Psoas muscle (tissue), 8 donors: ENCODE results near the gene PRKN. TPM values are rescaled to one million over a fixed set of nuclear protein-coding genes. Genes with fewer than 3 reads are reported as not detected.

Experiments
- ATAC-seq, 4 donors: fragments of 200-7000 bp; cut with Tn5 transposase; one replicate each; pipeline ENCODE4 v1.9.1; 2020; ENCODE audit warnings: moderate library complexity in 3 of 4, mild to moderate bottlenecking in 2 of 4
- DNase-seq, 2 donors: peaks; one replicate each; pipeline ENCODE4 v3.0.0-alpha.2; 2020
- H3K27ac ChIP-seq: fragments of 200-600 bp; one replicate; pipeline ENCODE4 v1.8.0; 2022
- H3K27me3 ChIP-seq, 3 donors: fragments of 200-600 bp in 1 of 3; one replicate each; pipeline versions ENCODE4 v1.6.1 to v1.8.0; 2013 to 2022; ENCODE audit warnings: low read length in 2 of 3, mild to moderate bottlenecking in 2 of 3, moderate library complexity in 1 of 3; ENCODE audit not compliant: insufficient read depth in 3 of 3
- H3K36me3 ChIP-seq, 2 donors: fragments of 200-600 bp in 1 of 2; one replicate each; pipeline versions ENCODE4 v1.6.1 to v1.8.0; 2013 to 2022; ENCODE audit warnings: low read depth in 1 of 2, mild to moderate bottlenecking in 1 of 2, moderate library complexity in 1 of 2; ENCODE audit not compliant: insufficient read depth in 1 of 2
- H3K4me1 ChIP-seq: fragments of 200-600 bp; one replicate; pipeline ENCODE4 v1.8.0; 2022
- H3K4me3 ChIP-seq: fragments of 200-600 bp; one replicate; pipeline ENCODE4 v1.8.0; 2022; ENCODE audit warnings: mild to moderate bottlenecking
- H3K9me3 ChIP-seq: fragments of 200-600 bp; one replicate; pipeline ENCODE4 v1.8.0; 2022
- CTCF ChIP-seq: fragments of 200-600 bp; IDR thresholded peaks from one replicate; pipeline ENCODE4 v1.8.0; 2022; ENCODE audit warnings: antibody characterized with exemption
- WGBS, 3 donors: extraction: QIAGEN DNeasy Blood & Tissue Kit; methylation state at CpG; one replicate each; pipeline versions ENCODE4 v1.1.6 to v1.1.7; 2013; 5-methylcytosine and 5-hydroxymethylcytosine counted together
- intact Hi-C, 2 donors: fragments of 100-400 bp; cut with DNase I; formaldehyde crosslinking; loops; one replicate each; pipeline versions ENCODE4 v1.11.0 to v1.14.2; 2022
- polyA plus RNA-seq, 3 donors: library from polyadenylated mRNA; stranded (reverse); fragments of 200-250 nt; gene quantifications; one replicate each; pipeline ENCODE4 v1.2.3, GENCODE V29; 2013
- total RNA-seq, 4 donors: library from RNA; stranded (reverse); fragmentation: NEBNext Ultra II Directional in 2 of 4; extraction: Animal tissue kit (Norgen Biotek cat#: 25700) in 2 of 4; gene quantifications; one replicate each; pipeline versions ENCODE4 v1.2.1 to v1.2.4, GENCODE V29; 2021 to 2023
- donor health status: healthy with polysubstance abuse.
- donor health status: DM: no; HTN: no; CAD: no; lungs with moderate emphysema.
- donor health status: Bipolar disorder and iron deficiency.
- donor health status: healthy.
- donor health status: DM: yes; HTN: yes; CAD: no.
- donor health status: DM: no; HTN: no; CAD: no.
- donor health status: DM: no; HTN: no; CAD: no.
- donor health status: DM: yes; HTN: yes; CAD: no.

The PRKN gene
- total and polyA plus RNA-seq, 7 donors, result 1.5 to 19.5 (median 11.7) TPM

DNA sequence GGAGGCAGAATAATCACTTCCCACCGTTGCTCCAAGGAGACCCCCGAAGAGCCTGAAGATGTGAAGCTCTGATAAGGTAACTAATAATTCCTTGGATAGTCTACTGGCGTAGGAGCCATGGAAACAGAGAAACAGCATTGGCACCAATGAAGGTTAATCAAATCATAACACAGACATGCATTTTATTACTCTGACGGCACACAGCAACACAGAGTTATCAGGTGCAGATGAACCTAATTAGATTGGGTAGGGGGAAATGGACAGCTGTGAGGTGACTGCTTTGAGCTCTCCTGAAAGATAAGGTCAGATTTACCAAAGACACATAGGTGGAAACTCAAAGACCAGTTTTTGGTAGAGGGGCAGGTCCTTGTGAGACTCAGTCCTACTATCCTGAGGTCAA, 909.7 kb downstream of the PRKN start:
- 83 to 91% (median 86%) methylated on average over 4 of the region's 4 CpGs for WGBS, 3 donors
- H3K9me3 ChIP-seq, result peaks cover 6% of the 10 kb centered on the region
- no peak overlapping the region for H3K4me3 ChIP-seq
- H3K27ac ChIP-seq, result no peak overlapping the region
- no peaks in the 10 kb centered on the region for H3K4me1 ChIP-seq
- TF ChIP-seq CTCF, result no peak
- intact Hi-C loops, result no loop called here
- no peaks in the 10 kb centered on the region for H3K36me3 ChIP-seq
- H3K27me3 ChIP-seq, result no peaks in the 10 kb centered on the region
- DNase-seq, result no peak
- ATAC-seq, result no peak

GRCh38 chr6:161815965-161816364, 911.6 kb downstream of the PRKN start:
- Histone ChIP-seq H3K27me3 (no peaks in the 10 kb centered on the region), H3K4me1 (no peaks in the 10 kb centered on the region), H3K4me3 (no peak overlapping the region), H3K36me3 (no peaks in the 10 kb centered on the region), H3K9me3 (peaks cover 13% of the 10 kb centered on the region), H3K27ac (no peak overlapping the region)
- 47 to 56% (median 51%) methylated on average over 4 of the region's 4 CpGs for WGBS, 3 donors
- ATAC-seq (no peak), DNase-seq (no peak)
- intact Hi-C loops, result no loop called here
- no peak for TF ChIP-seq CTCF

- no peaks in the 10 kb centered on the region for H3K36me3 ChIP-seq
- DNase-seq (no peak), ATAC-seq (no peak)
- intact Hi-C loops, result no loop called here
- peaks cover 13% of the 10 kb centered on the region for H3K9me3 ChIP-seq
- H3K4me3 ChIP-seq, result no peak overlapping the region
- H3K27ac ChIP-seq, result no peak overlapping the region
- H3K27me3 ChIP-seq, result no peaks in the 10 kb centered on the region
- 94 to 98% (median 95%) methylated on average over 8 of the region's 8 CpGs for WGBS, 3 donors
- TF ChIP-seq CTCF, result no peak
- no peaks in the 10 kb centered on the region for H3K4me1 ChIP-seq
These were observed 914.4 kb downstream of the PRKN start for GRCh38 chr6:161813156-161813555.

- intact Hi-C loops, result no loop called here
- Histone ChIP-seq H3K27me3 (no peaks in the 10 kb centered on the region), H3K36me3 (no peaks in the 10 kb centered on the region), H3K4me1 (no peaks in the 10 kb centered on the region), H3K4me3 (no peak overlapping the region), H3K9me3 (peaks cover 13% of the 10 kb centered on the region), H3K27ac (no peak overlapping the region)
- no peak for TF ChIP-seq CTCF
- ATAC-seq (no peak), DNase-seq (no peak)
- WGBS, 3 donors, result 93 to 96% (median 96%) methylated on average over 2 of the region's 2 CpGs
These were observed 917.6 kb downstream of the PRKN start for GRCh38 chr6:161809971-161810370.

DNA sequence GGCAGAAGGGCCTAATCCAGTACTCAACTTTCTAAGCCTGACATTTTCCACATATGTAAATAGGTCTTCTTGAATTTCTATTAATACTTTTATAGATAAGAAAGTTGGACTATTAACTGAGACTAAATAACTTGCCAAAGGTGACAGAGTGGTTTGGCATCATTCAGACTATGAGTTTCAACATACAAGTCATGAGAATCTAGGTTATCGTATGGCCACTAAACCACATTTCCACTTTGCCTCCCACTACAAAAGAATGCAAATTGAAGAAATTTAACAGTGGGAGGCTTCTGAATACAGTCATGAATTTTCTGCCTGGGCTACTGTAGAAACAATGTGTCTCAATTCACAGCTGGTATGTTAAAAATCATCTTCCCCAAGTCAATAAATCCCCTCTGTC, 922.7 kb downstream of the PRKN start:
- Histone ChIP-seq H3K9me3 (no peaks in the 10 kb centered on the region), H3K27me3 (no peaks in the 10 kb centered on the region), H3K4me1 (no peaks in the 10 kb centered on the region), H3K27ac (no peak overlapping the region), H3K36me3 (no peaks in the 10 kb centered on the region), H3K4me3 (no peak overlapping the region)
- TF ChIP-seq CTCF, result no peak
- WGBS, 3 donors, result 96 to 100% (median 97%) methylated on average over 1 of the region's 1 CpG
- intact Hi-C loops, result no loop called here
- DNase-seq (no peak), ATAC-seq (no peak)
